GM18507 (cell line): Measurements from ENCODE around the gene NTPCR.
"Not testable (repeated sequence)": the region's sequence is repeated elsewhere in the genome, so short reads cannot be mapped to it uniquely, and the experiment has no call there.

Experiments
- DNase-seq: peaks from one replicate; pipeline ENCODE4 v3.0.0; 2011; ENCODE audit warnings: low read depth; ENCODE audit not compliant: insufficient read length; ENCODE audit errors: extremely low spot score
- FAIRE-seq: peaks from 2 replicates; lab custom pipeline; 2011; peaks lifted over from hg19 to GRCh38; lab: Jason Lieb, UNC

The NTPCR gene, protein sequence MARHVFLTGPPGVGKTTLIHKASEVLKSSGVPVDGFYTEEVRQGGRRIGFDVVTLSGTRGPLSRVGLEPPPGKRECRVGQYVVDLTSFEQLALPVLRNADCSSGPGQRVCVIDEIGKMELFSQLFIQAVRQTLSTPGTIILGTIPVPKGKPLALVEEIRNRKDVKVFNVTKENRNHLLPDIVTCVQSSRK

DNA sequence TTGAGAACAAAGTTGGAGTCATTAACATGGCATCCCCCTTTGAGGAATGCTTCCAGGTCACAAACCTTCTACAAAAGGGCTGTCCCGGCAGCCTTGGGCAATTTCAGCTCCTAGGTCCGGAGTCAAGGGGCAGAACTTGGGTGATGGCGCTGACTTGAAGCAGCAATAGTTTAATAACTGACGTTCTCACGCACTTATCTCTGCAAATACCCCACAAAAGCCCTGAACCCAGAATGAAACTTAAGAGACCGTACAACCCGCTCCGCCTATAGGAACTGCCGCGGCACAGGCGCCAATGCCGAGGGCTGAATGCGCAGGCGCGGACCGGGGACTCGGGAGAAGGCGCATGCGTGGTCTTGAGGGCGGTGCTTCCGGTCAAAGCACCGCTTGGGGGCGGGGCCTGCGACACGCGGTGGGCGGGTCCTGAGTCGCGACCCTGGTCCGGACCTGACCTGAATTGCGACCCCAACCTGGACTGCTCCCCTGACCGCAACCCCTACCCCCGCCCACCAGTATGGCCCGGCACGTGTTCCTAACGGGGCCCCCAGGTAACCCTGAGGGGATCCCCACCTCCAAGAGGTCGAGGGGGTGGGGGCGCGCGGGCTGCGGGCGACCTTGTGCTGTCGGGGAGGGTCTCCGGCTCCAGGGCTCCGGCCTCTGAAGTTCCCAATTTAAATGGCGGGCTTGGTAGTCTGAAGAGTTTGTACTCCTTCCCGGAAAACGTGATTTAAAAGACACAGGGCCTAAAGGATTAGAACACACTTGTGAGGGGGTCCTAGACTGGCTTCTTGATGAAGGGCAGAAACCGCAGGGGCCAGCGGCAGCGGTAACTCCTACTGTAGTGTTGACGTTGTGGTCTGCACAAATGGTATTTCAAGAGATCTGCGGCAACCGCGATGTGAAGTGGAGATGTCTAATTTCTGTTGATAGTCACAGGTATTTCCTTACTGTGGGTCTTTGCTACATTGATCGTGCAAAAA, at the start of gene NTPCR:
Gene NTPCR, plus strand, starts transcription at position 415 of the 980 bp plus-strand sequence. Its CDS starts 100 bp downstream, at position 515.
- DNase-seq = peak; percentile 98
- FAIRE-seq = peak; percentile 98

DNA sequence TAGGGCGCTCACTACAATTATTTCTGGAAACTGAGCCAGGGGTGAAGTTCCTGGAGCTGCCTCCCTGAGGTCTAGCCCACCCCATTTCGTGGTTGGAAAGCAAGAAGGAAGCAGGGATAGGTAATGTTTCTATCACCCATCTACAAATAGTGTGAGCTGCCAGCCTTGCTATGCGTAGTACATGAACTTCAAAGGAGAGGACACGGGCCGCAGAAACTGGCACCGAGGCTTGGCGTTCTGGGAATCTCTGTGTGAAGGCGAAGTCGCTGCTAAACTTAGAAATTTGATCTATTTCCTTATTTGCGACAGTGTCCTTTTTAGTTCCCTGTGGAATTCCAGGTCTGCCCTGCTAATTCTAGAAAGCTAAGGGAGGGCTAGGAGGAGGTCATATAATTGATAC, 49.6 kb upstream of the NTPCR start:
- FAIRE-seq (no peak), DNase-seq (no peak)

DNA sequence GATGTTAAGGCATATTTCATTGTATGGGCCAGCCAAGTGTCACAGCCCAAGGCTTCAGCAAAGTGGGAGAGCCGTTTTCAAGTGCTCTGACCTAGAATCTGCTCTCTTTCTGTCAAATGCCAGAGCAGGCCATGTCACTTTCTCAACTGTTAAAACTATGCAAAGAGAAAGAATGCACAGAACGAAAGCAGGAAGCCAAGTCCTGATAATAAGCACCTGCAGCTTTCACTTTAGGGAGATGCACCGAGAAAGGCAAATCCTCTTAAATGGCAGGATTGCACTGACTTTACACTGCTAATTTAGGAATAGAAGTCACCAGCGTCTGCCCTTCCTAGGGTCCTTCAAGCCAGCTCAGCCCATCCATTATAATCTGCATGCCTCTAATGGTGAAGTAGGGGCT, 49.2 kb upstream of the NTPCR start:
- FAIRE-seq = no peak
- no peak for DNase-seq

DNA sequence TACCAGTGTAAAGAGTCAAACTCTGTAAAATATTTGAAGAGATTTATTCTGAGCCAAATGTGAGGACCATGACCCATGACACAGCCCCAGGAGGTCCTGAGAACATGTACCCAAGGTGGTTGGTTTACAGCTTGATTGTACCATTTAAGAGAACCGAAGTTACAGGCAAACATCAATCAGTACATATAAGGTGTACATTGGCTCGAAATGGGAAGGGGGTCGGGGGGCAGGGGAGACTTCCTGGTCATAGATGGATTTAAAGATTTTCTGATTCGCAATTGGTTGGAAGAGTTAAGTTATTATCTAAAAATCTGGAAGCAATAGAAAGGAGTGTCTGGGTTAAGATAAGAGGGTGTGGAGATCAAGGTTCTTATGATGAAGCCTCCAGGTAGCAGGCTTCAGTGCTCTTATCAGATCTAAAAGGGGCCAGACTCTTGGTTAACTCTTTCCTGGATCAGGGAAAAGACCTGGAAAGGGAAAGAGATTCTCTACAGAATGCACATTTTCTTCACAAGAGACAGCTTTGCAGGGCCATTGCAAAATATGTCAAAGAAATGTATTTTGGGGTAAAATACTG, 47.5 kb upstream of the NTPCR start:
- no peak for DNase-seq
- no peak for FAIRE-seq

DNA sequence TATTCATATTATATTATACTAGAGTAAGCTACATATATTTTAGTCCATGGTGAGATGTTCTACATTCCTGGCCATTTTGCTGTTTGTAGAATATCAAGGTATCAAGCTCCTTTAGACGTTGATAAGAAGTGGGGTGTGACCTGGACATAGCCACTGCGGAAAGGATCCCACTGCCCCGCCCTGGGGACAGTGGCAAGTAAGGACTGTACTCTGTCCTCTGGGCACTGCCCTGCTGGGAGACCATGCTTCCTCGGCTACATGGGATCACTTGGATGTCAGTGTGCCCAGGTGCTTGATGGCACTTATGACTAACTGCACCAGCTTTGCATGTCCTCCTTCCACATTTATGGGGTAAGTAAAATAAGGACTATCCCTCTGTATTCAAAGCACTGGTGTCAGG, 46.3 kb upstream of the NTPCR start:
- FAIRE-seq (no peak), DNase-seq (no peak)

DNA sequence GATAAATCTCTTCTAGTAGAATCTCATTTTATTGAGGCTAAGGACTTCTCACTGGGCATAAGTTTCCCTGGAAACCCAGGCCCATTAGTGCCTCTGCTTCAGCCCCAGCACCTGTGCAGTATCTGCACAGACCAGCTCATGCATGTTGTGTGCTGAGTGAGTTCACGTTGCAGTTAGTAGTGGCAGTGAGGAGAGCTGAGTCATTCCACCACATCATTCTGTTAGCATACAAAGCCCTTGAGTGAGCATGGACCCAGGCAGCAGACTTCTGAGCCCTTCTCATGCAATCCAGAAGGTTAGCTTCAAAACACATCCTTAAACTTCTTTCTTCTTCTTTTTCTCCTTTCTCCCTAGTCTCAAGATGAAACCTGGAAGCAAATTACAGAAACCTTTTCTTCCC, 45.8 kb upstream of the NTPCR start:
- DNase-seq (no peak), FAIRE-seq (no peak)

DNA sequence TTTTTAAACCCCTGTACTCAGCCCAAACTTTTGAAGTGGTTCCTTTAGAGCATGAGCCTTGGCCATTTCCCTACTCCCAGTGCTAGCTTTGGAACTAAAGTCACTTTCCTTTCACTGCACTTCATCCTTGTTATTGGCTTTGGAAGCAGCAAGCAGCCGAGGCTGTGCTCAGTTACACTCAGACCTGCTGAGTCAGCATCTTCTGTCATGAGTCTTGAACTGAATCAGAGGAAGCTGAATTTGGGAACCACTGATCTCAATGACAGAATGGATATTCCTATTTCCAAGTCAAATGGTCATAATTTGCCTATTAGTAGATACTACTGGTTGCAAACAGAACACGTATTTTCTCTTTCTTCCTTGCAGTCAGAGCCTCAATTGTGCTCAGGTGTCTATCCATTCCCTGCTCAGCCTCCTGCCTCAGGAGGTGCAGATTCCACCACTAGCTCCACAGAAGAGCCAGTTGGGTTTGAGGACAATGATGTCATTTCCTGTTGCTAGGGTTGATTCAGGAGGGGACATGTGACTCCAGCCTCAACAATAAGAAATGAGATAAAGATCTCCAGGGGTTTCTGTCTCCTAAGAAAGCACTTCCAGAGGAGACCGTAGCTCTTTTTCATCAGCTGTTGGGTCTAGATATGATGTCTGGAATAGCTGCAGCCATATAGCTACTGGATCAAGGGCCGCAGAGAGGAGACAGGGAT, 44.9 kb upstream of the NTPCR start:
- no peak for FAIRE-seq
- no peak for DNase-seq

DNA sequence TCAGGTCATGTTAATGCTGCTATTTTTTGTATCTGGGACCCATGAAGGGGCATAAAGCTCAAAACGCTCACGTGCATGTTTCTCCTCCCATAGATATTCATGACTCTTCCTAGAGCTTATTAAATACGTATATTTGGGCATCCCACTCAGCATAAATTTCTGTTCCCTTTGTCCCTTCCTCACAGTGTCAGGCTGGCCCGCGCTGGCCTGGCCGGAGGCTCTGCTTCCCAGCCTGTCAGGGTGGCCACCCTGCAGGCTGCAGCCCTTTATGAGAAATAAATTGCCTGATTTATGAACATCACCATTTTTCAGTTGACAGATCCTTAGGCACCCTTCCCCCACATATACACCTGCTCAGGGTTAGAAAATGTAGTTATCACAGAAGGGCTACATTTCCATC, 44.0 kb upstream of the NTPCR start:
- FAIRE-seq = no peak
- no peak for DNase-seq

DNA sequence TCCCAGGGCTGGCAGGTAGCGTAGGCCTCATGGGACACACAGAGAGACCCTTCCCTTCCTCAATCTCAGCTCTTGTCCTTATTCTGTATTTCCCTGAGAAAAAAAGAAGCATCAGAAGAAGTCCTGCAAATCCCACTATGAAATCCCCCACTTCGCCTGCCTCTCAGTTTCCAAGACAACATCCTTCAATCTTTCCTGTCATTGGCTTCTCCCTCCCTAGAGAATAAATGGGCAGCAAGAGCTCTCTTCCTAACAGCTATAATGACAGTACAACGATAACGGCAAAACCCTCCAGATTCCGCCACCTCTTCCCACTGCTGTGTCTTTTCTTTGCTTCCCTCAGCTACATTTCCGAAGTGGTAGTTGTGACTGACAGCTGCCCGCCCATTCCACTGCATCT, 41.6 kb upstream of the NTPCR start:
- DNase-seq (no peak), FAIRE-seq (no peak)

DNA sequence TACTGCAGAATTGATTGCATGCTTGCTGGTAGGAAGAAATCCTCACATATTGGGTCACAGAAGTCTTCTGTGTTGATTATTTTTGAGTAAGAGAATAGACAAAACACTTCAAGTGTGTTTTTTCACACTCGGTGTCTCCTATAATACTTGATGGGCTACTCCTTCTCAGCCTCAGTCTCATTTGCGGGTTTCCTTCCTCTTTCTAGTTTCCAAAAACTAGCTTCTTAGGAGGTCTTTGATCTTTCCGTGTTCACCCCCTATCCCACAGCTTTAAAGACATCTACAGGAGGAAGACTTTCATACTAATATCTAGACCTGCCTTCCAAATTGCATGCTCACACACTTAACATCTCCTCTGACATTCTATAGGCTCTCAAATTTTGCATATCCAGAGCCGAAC, 40.7 kb upstream of the NTPCR start:
- FAIRE-seq (no peak), DNase-seq (no peak)

DNA sequence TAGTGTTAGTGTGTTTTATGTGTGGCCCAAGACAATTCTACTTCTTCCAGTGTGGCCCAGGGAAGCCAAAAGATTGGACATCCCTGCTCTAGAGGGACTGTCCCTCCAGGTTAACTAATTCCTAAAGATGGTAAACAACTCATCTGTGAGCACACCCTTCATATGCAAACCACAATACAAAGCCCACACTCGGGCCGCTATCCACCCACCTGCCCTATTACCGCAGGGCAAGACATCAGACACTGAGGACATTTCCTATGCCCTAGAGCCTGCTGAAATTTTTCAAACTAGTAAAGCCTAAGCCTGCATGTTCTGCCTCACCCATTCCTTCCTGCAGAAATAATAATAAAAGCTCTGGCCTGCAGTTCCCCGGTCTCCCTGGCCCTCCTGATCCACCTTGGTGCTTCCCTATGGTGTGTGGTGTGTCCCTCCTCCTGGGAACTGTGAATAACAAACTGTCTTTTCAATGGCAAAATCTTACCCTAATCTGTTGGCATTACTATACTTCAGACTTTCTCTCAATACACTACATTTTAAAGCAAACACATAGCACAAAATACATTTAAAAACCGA, 39.3 kb upstream of the NTPCR start:
- no peak for FAIRE-seq
- DNase-seq = no peak

DNA sequence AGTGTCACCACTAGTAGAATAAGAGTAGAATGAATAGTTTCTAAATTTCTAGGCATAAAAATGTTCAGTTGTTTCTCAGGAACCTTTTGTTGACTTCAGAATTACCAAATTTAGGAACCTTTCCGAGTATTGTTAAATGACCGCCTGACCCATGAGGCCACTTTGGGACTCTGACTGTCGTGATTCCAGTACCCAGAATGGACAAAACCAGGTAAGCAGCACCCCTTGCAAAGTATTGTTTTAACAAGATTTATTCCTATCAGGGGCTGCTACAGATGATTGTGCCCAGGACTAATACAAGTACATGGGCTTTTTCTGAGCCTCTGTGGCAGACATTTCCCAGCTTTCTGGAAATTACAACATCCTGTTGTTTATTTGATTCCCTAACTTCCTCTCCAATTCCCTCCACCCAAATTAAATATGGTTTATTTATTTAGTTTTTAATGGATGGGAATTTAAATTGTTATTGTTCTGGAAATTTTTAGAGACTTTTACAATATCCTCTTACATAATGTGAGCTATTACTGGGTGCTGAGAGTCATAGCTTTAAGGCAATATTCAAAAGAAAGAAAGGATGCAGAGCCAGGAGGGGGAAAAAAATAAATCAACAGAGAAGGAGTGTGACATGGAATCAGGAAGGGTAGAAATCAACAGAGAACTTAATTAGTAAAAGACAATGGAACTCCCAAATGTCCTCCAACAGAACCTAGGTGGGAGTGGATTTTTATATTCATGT, 37.4 kb upstream of the NTPCR start:
- DNase-seq = no peak
- no peak for FAIRE-seq

DNA sequence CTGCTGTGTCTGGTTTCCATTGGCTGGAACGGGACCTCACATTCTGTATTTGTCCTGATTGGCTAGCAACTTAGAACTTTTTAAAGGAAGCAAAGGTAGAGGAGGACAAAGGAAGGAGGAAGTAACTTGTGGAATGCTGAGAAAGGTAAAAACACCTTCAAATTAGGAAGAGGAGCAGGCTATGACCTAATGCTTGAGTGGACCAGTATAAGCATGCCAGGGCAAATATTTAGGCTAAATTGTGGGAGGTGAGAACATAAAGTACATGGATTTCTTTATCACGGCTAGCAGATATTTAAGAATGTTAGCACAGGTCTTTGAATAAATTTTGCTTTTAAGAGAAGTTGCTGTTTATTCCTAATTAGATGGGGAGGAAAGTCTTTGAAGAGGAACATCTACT, 36.1 kb upstream of the NTPCR start:
- not testable (repeated sequence) for DNase-seq, FAIRE-seq

DNA sequence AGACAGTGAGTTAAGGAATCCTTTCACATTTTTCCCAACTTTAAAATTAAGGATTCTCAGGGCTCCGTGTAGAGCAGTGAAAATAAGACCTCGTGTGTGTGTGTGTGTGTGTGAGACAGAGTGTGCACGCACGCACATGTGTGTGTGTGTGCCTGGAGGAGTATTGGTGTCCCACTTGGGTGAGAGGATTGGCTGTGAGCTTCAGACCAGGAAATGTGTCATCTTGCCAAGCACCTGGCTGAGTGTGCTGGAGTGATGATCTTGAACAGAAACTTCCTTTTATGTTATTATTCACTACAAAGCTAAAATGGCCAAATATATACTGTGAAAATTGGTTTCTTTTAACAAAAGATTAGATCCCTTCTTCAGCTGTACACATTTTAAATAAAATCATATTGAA, 35.2 kb upstream of the NTPCR start:
- DNase-seq (no peak), FAIRE-seq (no peak)

DNA sequence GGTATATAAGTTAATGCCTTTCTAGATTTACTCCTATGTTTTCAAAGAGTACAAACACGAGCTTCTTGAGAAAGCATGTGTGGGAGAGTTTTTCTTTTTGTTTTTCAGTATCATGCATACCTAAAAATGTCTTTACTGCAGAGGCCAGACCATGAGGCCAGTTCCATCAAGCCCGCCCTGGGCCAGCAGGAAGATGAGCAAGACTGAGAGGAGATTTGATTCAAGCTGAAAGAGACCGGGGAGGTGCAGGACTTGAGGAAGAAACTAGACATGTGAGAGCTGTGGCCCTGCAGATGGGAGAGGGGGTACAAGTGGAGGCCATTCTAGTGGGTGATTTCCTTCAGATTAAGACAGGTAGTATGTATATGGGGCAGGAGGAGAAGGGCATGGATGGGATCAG, 33.4 kb upstream of the NTPCR start:
- FAIRE-seq (no peak), DNase-seq (no peak)

DNA sequence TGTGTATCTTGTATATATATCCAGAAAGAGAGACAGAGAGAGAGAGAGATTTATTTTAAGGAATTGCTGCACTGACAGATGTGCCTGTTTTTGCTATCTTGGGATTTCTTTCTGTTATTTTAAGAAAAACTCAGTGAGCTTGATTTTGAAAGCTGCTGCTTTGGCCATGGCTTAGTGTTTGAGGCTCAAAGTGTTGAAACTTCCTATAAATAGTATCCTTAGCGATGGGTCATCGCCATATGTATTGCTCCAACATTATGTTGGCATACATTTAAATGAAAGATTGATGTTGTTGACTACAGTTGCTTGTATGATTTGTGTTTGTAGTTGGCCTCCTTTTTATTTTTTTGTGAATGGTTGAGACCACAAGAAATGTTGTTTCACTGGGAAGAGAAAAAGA, 29.0 kb upstream of the NTPCR start:
- no peak for FAIRE-seq
- DNase-seq = no peak

DNA sequence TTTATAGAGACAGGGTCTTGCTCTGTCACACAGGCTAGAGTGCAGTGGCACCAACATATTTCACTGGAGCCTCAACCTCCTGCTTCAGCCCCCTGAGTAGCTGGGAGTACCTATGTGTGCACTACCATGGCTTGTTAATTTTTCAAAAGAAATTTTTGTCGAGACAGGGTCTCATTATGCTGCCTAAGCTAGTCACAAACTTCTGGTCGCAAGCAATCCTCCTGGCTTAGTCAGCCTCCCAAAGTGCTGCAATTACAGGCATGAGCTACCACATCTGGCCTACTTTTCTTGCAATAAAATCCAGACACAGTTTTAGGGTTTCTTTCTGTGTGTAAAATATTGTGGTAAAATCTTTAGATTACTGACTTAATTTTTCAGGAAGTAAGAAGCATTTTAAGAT, 27.9 kb upstream of the NTPCR start:
- no peak for DNase-seq
- FAIRE-seq = no peak

DNA sequence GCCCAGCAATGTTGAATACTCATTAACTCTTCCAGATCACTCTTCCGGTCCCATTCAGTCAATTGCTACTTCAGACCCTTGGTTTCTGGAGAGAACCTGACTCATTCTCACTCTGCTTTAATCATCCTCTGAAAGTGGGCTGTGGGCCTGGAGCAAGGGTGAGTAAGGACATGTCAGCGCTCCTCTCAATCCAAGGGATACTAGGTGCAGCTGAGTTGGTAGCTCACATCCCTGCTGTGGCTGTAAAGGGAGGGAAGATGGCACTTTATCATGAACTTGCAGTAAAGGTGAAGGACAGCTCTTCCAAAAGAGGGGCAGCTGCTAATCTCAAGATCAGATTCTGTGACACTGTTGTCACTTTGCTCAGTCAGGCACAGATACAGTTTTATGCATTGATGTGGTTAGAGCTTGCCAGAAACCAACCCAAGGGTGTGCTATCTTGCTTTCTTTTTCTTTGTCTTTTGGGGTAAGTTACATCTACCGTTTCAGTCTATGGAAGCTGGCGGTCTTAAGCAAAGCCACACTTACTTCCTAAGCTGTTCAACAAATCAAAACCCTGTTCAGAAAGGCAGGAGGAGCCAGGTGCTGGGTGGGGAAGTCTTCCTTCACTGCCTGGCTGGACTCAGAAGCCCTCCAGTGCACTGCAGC, 26.5 kb upstream of the NTPCR start:
- no peak for DNase-seq
- FAIRE-seq = no peak

DNA sequence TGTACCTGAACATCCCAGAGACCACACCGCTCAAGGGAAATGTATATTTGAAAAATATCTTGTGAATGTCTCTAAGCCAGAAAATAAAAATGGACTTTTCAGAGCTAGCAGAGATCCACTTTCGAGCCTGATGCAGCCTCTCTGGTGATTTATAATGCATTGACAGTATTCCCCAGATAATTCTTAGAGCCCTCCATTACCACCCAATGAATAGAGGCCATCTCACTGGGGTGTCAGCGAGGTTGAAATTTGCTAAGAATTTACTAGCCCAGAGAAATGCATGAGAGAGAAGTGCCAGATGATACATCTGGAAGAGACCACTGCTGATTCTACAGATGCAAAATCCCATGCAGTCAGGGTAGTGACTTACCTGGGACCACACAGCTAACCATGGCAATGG, 25.5 kb upstream of the NTPCR start:
- no peak for FAIRE-seq
- DNase-seq = no peak
